ENCODE data around the gene ARL3.

GRCh38 chr10:102713814-102714620 is at the start of gene ARL3:
- TF ChIP-seq, protein P1, sequence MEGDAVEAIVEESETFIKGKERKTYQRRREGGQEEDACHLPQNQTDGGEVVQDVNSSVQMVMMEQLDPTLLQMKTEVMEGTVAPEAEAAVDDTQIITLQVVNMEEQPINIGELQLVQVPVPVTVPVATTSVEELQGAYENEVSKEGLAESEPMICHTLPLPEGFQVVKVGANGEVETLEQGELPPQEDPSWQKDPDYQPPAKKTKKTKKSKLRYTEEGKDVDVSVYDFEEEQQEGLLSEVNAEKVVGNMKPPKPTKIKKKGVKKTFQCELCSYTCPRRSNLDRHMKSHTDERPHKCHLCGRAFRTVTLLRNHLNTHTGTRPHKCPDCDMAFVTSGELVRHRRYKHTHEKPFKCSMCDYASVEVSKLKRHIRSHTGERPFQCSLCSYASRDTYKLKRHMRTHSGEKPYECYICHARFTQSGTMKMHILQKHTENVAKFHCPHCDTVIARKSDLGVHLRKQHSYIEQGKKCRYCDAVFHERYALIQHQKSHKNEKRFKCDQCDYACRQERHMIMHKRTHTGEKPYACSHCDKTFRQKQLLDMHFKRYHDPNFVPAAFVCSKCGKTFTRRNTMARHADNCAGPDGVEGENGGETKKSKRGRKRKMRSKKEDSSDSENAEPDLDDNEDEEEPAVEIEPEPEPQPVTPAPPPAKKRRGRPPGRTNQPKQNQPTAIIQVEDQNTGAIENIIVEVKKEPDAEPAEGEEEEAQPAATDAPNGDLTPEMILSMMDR (IDR thresholded peaks at IDR 0.05) = no peak; the same call in 1 of the 2 replicates
- peak; percentile 85; the same call in 1 of the 2 replicates for TF ChIP-seq SIN3A (IDR thresholded peaks at IDR 0.05; ENCODE audit: borderline replicate concordance, insufficient read depth, low read depth, low read length)
- no peak; the same call in 1 of the 2 replicates for TF ChIP-seq POLR2AphosphoS5 (IDR thresholded peaks at IDR 0.05; ENCODE audit: low read depth, low read length)
- TF ChIP-seq, protein P2, sequence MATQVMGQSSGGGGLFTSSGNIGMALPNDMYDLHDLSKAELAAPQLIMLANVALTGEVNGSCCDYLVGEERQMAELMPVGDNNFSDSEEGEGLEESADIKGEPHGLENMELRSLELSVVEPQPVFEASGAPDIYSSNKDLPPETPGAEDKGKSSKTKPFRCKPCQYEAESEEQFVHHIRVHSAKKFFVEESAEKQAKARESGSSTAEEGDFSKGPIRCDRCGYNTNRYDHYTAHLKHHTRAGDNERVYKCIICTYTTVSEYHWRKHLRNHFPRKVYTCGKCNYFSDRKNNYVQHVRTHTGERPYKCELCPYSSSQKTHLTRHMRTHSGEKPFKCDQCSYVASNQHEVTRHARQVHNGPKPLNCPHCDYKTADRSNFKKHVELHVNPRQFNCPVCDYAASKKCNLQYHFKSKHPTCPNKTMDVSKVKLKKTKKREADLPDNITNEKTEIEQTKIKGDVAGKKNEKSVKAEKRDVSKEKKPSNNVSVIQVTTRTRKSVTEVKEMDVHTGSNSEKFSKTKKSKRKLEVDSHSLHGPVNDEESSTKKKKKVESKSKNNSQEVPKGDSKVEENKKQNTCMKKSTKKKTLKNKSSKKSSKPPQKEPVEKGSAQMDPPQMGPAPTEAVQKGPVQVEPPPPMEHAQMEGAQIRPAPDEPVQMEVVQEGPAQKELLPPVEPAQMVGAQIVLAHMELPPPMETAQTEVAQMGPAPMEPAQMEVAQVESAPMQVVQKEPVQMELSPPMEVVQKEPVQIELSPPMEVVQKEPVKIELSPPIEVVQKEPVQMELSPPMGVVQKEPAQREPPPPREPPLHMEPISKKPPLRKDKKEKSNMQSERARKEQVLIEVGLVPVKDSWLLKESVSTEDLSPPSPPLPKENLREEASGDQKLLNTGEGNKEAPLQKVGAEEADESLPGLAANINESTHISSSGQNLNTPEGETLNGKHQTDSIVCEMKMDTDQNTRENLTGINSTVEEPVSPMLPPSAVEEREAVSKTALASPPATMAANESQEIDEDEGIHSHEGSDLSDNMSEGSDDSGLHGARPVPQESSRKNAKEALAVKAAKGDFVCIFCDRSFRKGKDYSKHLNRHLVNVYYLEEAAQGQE (IDR thresholded peaks at IDR 0.05; ENCODE audit: insufficient read depth in 1 of 2, low read depth in 2 of 2, low read length in 1 of 2) = no peak
